Raji (cell line): ENCODE results near the gene POLR1G.
A peak's percentile ranks its signal among the peaks of the same experiment; 100 is the strongest.

Experiments used
- POLR2A ChIP-seq: IDR thresholded peaks from 2 replicates; pipeline ENCODE4 v1.6.1; 2011; ENCODE audit warnings: low read depth, low read length, control low read depth; ENCODE audit not compliant: insufficient read depth

The POLR1G gene

GRCh38 chr19:45408830-45409556, 2.5 kb downstream of the POLR1G start:
- no peak for TF ChIP-seq POLR2A

DNA sequence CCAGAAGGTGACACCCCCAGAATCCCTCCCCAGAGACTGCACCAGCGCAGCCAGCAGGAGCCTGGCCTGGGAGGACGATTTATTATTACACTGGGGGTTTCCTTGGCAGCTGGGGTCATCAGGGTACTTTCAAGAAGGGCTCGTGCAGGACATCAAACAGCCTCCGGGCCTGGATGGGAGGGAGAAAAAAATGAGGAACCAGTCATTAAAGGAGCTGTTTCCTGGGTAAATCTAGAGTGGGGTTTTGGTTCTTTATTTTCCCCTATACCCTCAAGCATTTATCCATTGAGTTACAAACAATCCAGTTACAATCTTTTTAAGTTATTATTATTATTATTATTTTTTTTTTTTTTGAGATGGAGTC, 3.1 kb downstream of the POLR1G start:
- no peak for TF ChIP-seq POLR2A

- TF ChIP-seq POLR2A: no peak
Measured at GRCh38 chr19:45413497-45413896, 7.1 kb downstream of the POLR1G start.

GRCh38 chr19:45414468-45414867, 8.0 kb downstream of the POLR1G start:
- TF ChIP-seq POLR2A: no peak

DNA sequence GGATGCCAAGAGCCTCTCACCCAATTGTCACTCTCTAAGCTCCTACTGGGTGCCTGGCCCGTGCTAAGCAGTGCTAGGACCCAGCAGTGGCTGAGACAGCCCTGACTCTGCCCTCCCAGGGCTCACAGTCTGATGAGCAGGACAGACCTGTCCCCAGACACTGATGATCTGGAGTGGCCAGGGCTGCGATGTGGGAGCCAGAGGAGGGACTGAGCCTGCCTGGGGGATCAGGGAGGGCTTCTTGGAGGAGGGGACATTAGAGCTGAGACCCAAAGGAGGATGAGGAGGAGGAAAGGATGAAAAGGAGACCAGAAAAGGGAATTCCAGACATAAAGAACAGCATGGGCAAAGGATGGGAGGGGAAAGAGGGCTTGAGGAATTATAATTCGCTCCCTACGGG, 10.7 kb downstream of the POLR1G start:
- TF ChIP-seq POLR2A: no peak

DNA sequence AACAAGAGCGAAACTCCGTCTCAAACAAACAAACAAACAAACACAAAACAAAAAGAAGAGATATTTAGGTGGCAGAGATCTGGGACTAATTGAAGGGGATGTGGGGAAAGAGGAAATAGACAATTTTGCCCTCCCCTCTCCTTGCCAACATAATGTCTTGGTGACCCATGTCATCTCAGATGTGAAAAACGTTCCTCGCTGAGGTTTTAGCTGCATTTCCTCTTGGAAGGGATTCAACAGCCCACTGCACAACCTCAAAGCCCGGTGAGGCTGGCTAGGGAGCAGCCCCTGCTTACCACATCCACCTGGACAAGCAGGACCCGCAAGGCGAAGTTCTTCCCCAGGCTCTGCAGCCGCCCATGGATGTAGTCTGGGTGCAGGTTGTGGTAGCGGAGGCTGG, 12.4 kb downstream of the POLR1G start:
- no peak for TF ChIP-seq POLR2A

- TF ChIP-seq POLR2A: 0 out of 2 replicates have a peak, but pooled peaks have one; percentile 33
Measured at GRCh38 chr19:45419396-45419795, 13.0 kb downstream of the POLR1G start.

GRCh38 chr19:45419895-45420294, 13.5 kb downstream of the POLR1G start:
- TF ChIP-seq POLR2A: no peak

DNA sequence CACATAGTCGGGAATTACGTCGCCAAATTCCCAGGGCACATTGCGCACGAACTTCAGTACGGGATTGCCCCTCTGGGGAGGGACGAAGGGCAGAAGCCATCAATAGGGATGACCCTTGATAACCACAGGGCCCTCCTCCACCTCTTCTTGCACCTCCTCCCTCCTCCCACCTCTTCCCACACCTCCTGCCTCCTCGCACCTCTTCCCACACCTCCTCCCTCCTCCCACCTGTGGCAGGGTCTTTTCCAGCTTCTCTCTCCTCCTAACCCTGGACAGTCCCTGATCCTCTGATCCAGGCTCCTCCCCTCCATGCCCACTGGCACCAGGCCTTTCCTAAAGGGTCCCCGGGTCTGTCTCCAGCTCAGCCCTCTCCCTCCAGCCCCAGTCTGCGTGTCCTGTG, 13.9 kb downstream of the POLR1G start:
- no peak for TF ChIP-seq POLR2A

DNA sequence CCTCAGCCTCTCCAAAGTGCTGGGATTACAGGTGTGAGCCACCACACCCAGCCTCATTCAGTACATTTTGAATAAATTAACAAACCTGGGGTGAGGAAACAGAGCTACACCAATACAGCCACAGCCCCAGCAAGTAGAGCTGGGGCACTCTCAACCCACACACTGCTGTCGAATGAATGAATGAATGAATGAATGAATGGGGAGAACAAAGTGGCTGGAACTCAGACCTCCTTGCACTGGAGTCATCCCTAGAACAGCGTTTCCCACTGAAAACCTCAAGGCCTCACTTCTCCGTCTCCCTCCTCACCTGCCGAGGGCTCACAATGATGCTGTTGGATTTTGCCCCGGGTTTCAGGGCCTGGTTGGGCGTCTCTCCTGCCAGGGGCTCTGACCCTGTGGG, 14.4 kb downstream of the POLR1G start:
- TF ChIP-seq POLR2A: no peak

- TF ChIP-seq POLR2A: no peak
Measured at GRCh38 chr19:45421947-45422498, 15.6 kb downstream of the POLR1G start.

- no peak for TF ChIP-seq POLR2A
Measured at GRCh38 chr19:45423033-45423588, 16.7 kb downstream of the POLR1G start.

DNA sequence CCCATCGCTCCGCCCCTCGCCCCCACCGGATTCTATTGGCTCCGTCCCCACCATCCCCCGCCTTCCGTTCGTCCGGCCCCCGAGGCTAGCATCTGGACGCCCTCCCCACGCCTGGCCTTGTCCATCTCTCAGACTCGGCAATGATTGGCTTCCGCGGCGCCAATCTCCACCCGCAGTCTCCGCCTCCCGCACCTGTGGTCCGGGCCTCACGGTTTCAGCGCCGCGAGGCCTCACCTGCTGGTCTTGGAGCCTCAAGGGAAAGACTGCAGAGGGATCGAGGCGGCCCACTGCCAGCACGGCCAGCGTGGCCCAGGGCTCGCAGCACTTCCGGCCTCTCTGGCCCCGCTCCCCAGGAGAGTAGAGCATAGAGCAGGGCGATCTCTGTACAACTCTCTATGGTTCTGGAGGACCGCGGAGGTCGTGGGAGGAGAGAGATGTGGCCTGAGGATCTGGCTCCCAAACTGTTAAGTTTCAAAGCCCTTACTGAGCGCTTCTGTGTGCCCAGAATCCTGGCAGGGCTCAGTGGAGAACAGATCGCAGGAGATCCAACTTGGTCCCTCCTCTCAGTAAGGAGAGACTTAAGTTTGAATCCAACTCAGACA, 17.2 kb downstream of the POLR1G start, which contains the start of gene ERCC1:
ERCC1 (minus strand) TSS at position 329 of the 602 bp plus-strand sequence. CDS start 543 bp downstream, outside the sequence.
- peak; percentile 81 for TF ChIP-seq POLR2A

DNA sequence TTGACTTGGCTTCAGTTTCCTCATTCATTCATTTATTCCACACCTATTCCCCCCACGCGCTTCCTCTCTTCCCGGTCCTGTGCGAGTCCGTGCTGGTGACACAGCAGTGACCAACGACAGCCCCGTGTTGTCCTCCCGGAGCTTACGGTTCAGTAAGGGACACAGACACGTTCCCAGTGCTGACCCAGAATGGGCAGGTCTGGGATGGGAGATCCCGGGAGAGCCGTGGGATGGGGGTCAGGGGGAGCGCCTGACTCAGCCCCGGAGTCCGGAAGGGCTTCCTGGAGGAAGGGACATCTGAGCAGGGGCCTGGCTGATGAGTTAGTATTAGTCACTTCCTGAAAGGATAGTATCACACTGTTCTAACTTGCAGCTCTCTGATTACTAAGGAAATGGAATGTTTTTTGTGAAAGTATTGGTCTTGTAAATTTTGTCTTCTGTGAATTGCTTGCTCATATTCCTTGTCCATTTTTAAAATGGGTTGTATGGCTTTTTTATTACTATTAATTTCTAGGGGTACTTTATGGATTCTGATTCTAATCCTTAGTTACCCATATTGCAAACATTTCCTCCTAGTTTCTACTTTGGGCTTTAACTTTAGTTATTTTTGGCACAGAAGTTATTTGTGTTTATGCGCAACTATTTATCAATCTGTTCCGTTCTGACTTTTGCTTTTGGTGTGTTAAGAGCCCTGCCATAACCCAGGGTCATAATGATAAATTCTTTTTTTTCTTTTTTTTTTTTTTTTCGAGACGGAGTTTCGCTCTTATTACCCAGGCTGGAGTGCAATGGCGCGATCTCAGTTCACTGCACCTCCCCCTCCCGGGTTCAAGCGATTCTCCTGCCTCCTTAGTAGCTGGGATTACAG, 18.0 kb downstream of the POLR1G start:
- TF ChIP-seq POLR2A: no peak
